ENCODE measurements around the gene BCAS3. TPM values are rescaled to one million over a fixed set of nuclear protein-coding genes. Genes with fewer than 3 reads are reported as not detected.

The BCAS3 gene
- total and polyA plus RNA-seq, 3 experiments from 2014 or later: 10.7 to 35.3 (median 13.5) TPM

- Mint-ChIP-seq H3K4me3 (no peak overlapping the region), H3K27ac (peak overlapping the region in 1 of 8 donors; percentile 10), H3K4me1 (no peaks in the 10 kb centered on the region), H3K27me3 (no peaks in the 10 kb centered on the region), H3K36me3 (peaks cover 0 to 2% (median 0%) of the 10 kb centered on the region in 3 donors), H3K9me3 (no peaks in the 10 kb centered on the region)
- Histone ChIP-seq H3K9me3 (ENCODE audit: low read length) (no peaks in the 10 kb centered on the region), H3K4me3 (ENCODE audit: low read length) (no peak overlapping the region), H3K4me1 (ENCODE audit: insufficient read depth, low read length) (no peaks in the 10 kb centered on the region), H3K36me3 (ENCODE audit: insufficient read depth, low read length) (no peaks in the 10 kb centered on the region), H3K27ac (ENCODE audit: low read depth, low read length) (no peak overlapping the region), H3K27me3 (ENCODE audit: insufficient read depth, low read length, poor library complexity, severe bottlenecking) (no peaks in the 10 kb centered on the region)
- ChIA-PET POLR2A (no interaction called here), CTCF (interaction anchor here (1.3 kb wide), 1 partner anchor 12 kb away, joined by 5 read pairs; no protein-coding TSS in a partner anchor)
- no peak for DNase-seq
Observed at GRCh38 chr17:61362852-61363600, 685.4 kb downstream of the BCAS3 start.

GRCh38 chr17:61363601-61364462, 686.2 kb downstream of the BCAS3 start:
- Histone ChIP-seq H3K4me3 (ENCODE audit: low read length) (no peak overlapping the region), H3K27me3 (ENCODE audit: insufficient read depth, low read length, poor library complexity, severe bottlenecking) (no peaks in the 10 kb centered on the region), H3K4me1 (ENCODE audit: insufficient read depth, low read length) (no peaks in the 10 kb centered on the region), H3K27ac (ENCODE audit: low read depth, low read length) (no peak overlapping the region), H3K9me3 (ENCODE audit: low read length) (no peaks in the 10 kb centered on the region), H3K36me3 (ENCODE audit: insufficient read depth, low read length) (no peaks in the 10 kb centered on the region)
- no peaks in the 10 kb centered on the region for H3K27me3 Mint-ChIP-seq
- ChIA-PET POLR2A (no interaction called here), CTCF (no interaction called here)
- no peak overlapping the region for H3K27ac Mint-ChIP-seq
- H3K9me3 Mint-ChIP-seq: no peaks in the 10 kb centered on the region
- no peak for DNase-seq
- no peak overlapping the region for H3K4me3 Mint-ChIP-seq
- H3K4me1 Mint-ChIP-seq: no peaks in the 10 kb centered on the region
- H3K36me3 Mint-ChIP-seq: peaks cover 0 to 3% (median 2%) of the 10 kb centered on the region in 3 donors

- no peak for DNase-seq
- Mint-ChIP-seq H3K27ac (no peak overlapping the region), H3K36me3 (peaks cover 0 to 8% (median 7%) of the 10 kb centered on the region in 3 donors), H3K4me1 (no peaks in the 10 kb centered on the region), H3K9me3 (no peaks in the 10 kb centered on the region), H3K4me3 (no peak overlapping the region), H3K27me3 (no peaks in the 10 kb centered on the region)
- Histone ChIP-seq H3K9me3 (ENCODE audit: low read length) (no peaks in the 10 kb centered on the region), H3K27me3 (ENCODE audit: insufficient read depth, low read length, poor library complexity, severe bottlenecking) (no peaks in the 10 kb centered on the region), H3K4me3 (ENCODE audit: low read length) (no peak overlapping the region), H3K27ac (ENCODE audit: low read depth, low read length) (no peak overlapping the region), H3K4me1 (ENCODE audit: insufficient read depth, low read length) (no peaks in the 10 kb centered on the region), H3K36me3 (ENCODE audit: insufficient read depth, low read length) (no peaks in the 10 kb centered on the region)
- ChIA-PET CTCF (no interaction called here), POLR2A (interaction anchor here (0.6 kb wide), 1 partner anchor 1060 kb away, joined by 7 read pairs; no protein-coding TSS in a partner anchor)
Observed at GRCh38 chr17:61364463-61364846, 686.8 kb downstream of the BCAS3 start.

GRCh38 chr17:61366076-61366714, 688.5 kb downstream of the BCAS3 start:
- no peaks in the 10 kb centered on the region for H3K27me3 Mint-ChIP-seq
- no peaks in the 10 kb centered on the region for H3K9me3 Mint-ChIP-seq
- H3K4me3 Mint-ChIP-seq: no peak overlapping the region
- Histone ChIP-seq H3K4me1 (ENCODE audit: insufficient read depth, low read length) (no peaks in the 10 kb centered on the region), H3K27ac (ENCODE audit: low read depth, low read length) (no peak overlapping the region), H3K36me3 (ENCODE audit: insufficient read depth, low read length) (no peaks in the 10 kb centered on the region), H3K9me3 (ENCODE audit: low read length) (no peaks in the 10 kb centered on the region), H3K27me3 (ENCODE audit: insufficient read depth, low read length, poor library complexity, severe bottlenecking) (no peaks in the 10 kb centered on the region), H3K4me3 (ENCODE audit: low read length) (no peak overlapping the region)
- no peak for DNase-seq
- H3K27ac Mint-ChIP-seq: no peak overlapping the region
- peaks cover 0 to 9% (median 8%) of the 10 kb centered on the region in 3 donors for H3K36me3 Mint-ChIP-seq
- CTCF ChIA-PET: no interaction called here
- POLR2A ChIA-PET: no interaction called here
- H3K4me1 Mint-ChIP-seq: no peaks in the 10 kb centered on the region

GRCh38 chr17:61366715-61367413, 689.2 kb downstream of the BCAS3 start:
- Histone ChIP-seq H3K27ac (ENCODE audit: low read depth, low read length) (no peak overlapping the region), H3K4me3 (ENCODE audit: low read length) (no peak overlapping the region), H3K36me3 (ENCODE audit: insufficient read depth, low read length) (no peaks in the 10 kb centered on the region), H3K27me3 (ENCODE audit: insufficient read depth, low read length, poor library complexity, severe bottlenecking) (no peaks in the 10 kb centered on the region), H3K9me3 (ENCODE audit: low read length) (no peaks in the 10 kb centered on the region), H3K4me1 (ENCODE audit: insufficient read depth, low read length) (no peaks in the 10 kb centered on the region)
- H3K27me3 Mint-ChIP-seq: no peaks in the 10 kb centered on the region
- no peak overlapping the region for H3K27ac Mint-ChIP-seq
- POLR2A ChIA-PET: no interaction called here
- no peaks in the 10 kb centered on the region for H3K4me1 Mint-ChIP-seq
- DNase-seq: no peak
- no peak overlapping the region for H3K4me3 Mint-ChIP-seq
- peaks cover 0 to 9% (median 8%) of the 10 kb centered on the region in 3 donors for H3K36me3 Mint-ChIP-seq
- CTCF ChIA-PET: no interaction called here
- no peaks in the 10 kb centered on the region for H3K9me3 Mint-ChIP-seq

- no peaks in the 10 kb centered on the region for H3K4me1 Mint-ChIP-seq
- Histone ChIP-seq H3K4me3 (ENCODE audit: low read length) (no peak overlapping the region), H3K27ac (ENCODE audit: low read depth, low read length) (no peak overlapping the region), H3K4me1 (ENCODE audit: insufficient read depth, low read length) (no peaks in the 10 kb centered on the region), H3K27me3 (ENCODE audit: insufficient read depth, low read length, poor library complexity, severe bottlenecking) (no peaks in the 10 kb centered on the region), H3K9me3 (ENCODE audit: low read length) (no peaks in the 10 kb centered on the region), H3K36me3 (ENCODE audit: insufficient read depth, low read length) (no peaks in the 10 kb centered on the region)
- POLR2A ChIA-PET: no interaction called here
- DNase-seq: no peak
- no peak overlapping the region for H3K27ac Mint-ChIP-seq
- no peak overlapping the region for H3K4me3 Mint-ChIP-seq
- peaks cover 0 to 13% (median 9%) of the 10 kb centered on the region in 3 donors for H3K36me3 Mint-ChIP-seq
- H3K9me3 Mint-ChIP-seq: no peaks in the 10 kb centered on the region
- CTCF ChIA-PET: no interaction called here
- no peaks in the 10 kb centered on the region for H3K27me3 Mint-ChIP-seq
Observed at GRCh38 chr17:61368049-61368831, 690.6 kb downstream of the BCAS3 start.

- Histone ChIP-seq H3K4me3 (ENCODE audit: low read length) (no peak overlapping the region), H3K27me3 (ENCODE audit: insufficient read depth, low read length, poor library complexity, severe bottlenecking) (no peaks in the 10 kb centered on the region), H3K9me3 (ENCODE audit: low read length) (no peaks in the 10 kb centered on the region), H3K27ac (ENCODE audit: low read depth, low read length) (no peak overlapping the region), H3K36me3 (ENCODE audit: insufficient read depth, low read length) (no peaks in the 10 kb centered on the region), H3K4me1 (ENCODE audit: insufficient read depth, low read length) (no peaks in the 10 kb centered on the region)
- CTCF ChIA-PET: interaction anchor here (1.1 kb wide), 1 partner anchor 397 kb away, joined by 3 read pairs; no protein-coding TSS in a partner anchor
- Mint-ChIP-seq H3K27ac (no peak overlapping the region), H3K4me3 (no peak overlapping the region), H3K9me3 (no peaks in the 10 kb centered on the region), H3K36me3 (peaks cover 0 to 13% (median 9%) of the 10 kb centered on the region in 3 donors), H3K4me1 (no peaks in the 10 kb centered on the region), H3K27me3 (no peaks in the 10 kb centered on the region)
- POLR2A ChIA-PET: no interaction called here
- no peak for DNase-seq
Observed at GRCh38 chr17:61368832-61369450, 691.3 kb downstream of the BCAS3 start.
